GM23338 (cell line): Measurements from ENCODE around the gene AQP5. TPM values are rescaled to one million over a fixed set of nuclear protein-coding genes. Genes with fewer than 3 reads are reported as not detected.

Experiments used
- ATAC-seq: fragments of 200-7000 bp; cut with Tn5 transposase; 3 replicates; pipeline ENCODE4 v1.9.1; 2020
- DNase-seq: peaks from one replicate; pipeline ENCODE4 v3.0.0-alpha.2; 2015; ENCODE audit warnings: low spot score
- H2AFZ ChIP-seq: fragments of 200-600 bp; sonication (generic); 2 replicates; pipeline ENCODE4 v1.8.0; 2016; ENCODE audit warnings: antibody characterized with exemption, mild to moderate bottlenecking, moderate library complexity
- H3F3A ChIP-seq: fragments of 200-600 bp; sonication (generic); replicated peaks from 2 replicates; pipeline ENCODE4 v1.8.0; 2017; ENCODE audit warnings: antibody characterized with exemption, mixed run types, low read depth
- H3K27ac ChIP-seq: fragments of 200-600 bp; sonication (generic); 2 replicates; pipeline ENCODE4 v1.6.1; 2016; ENCODE audit warnings: low read depth
- H3K27me3 ChIP-seq: fragments of 200-600 bp; sonication (generic); 2 replicates; pipeline ENCODE4 v1.8.0; 2016; ENCODE audit warnings: mild to moderate bottlenecking, mixed run types, moderate library complexity; ENCODE audit not compliant: insufficient read depth
- H3K36me3 ChIP-seq: fragments of 200-600 bp; sonication (generic); 2 replicates; pipeline ENCODE4 v1.8.0; 2016; ENCODE audit warnings: mild to moderate bottlenecking; ENCODE audit not compliant: insufficient read depth
- H3K4me1 ChIP-seq: fragments of 200-600 bp; sonication (generic); 2 replicates; pipeline ENCODE4 v1.8.0; 2016; ENCODE audit warnings: mild to moderate bottlenecking, moderate library complexity; ENCODE audit not compliant: insufficient read depth
- H3K4me2 ChIP-seq: fragments of 200-600 bp; sonication (generic); 2 replicates; pipeline ENCODE4 v1.7.1; 2017; ENCODE audit warnings: mixed run types
- H3K4me3 ChIP-seq: fragments of 200-600 bp; sonication (generic); 2 replicates; pipeline ENCODE4 v1.6.1; 2016; ENCODE audit warnings: mixed run types
- H3K79me2 ChIP-seq: fragments of 200-600 bp; sonication (generic); replicated peaks from 2 replicates; pipeline ENCODE4 v1.8.0; 2017; ENCODE audit warnings: mild to moderate bottlenecking; ENCODE audit not compliant: insufficient read depth
- H3K9me2 ChIP-seq: fragments of 200-600 bp; sonication (generic); 2 replicates; pipeline ENCODE4 v1.8.0; 2017; ENCODE audit not compliant: insufficient read depth
- H4K20me1 ChIP-seq: fragments of 200-600 bp; sonication (generic); replicated peaks from 2 replicates; pipeline ENCODE4 v1.8.0; 2017; ENCODE audit warnings: mild to moderate bottlenecking; ENCODE audit not compliant: insufficient read depth
- H3K27ac Mint-ChIP-seq: 2 replicates; pipeline ENCODE4 v1.8.0; 2020; ENCODE audit warnings: inconsistent platforms, mild to moderate bottlenecking, moderate library complexity, mixed read lengths
- H3K27me3 Mint-ChIP-seq: 3 replicates; pipeline ENCODE4 v1.8.0; 2022; ENCODE audit warnings: low read depth, mild to moderate bottlenecking, moderate library complexity, mixed read lengths, inconsistent platforms; ENCODE audit not compliant: insufficient read depth, poor library complexity
- H3K36me3 Mint-ChIP-seq: 3 replicates; pipeline ENCODE4 v1.8.0; 2021; ENCODE audit warnings: low read depth, mild to moderate bottlenecking, inconsistent platforms, moderate library complexity, mixed read lengths
- H3K4me1 Mint-ChIP-seq: 3 replicates; pipeline ENCODE4 v1.8.0; 2020; ENCODE audit warnings: mild to moderate bottlenecking, inconsistent platforms, mixed read lengths
- H3K4me3 Mint-ChIP-seq: 3 replicates; pipeline ENCODE4 v1.8.0; 2021; ENCODE audit warnings: moderate library complexity, mild to moderate bottlenecking, inconsistent platforms, mixed read lengths
- H3K9me3 Mint-ChIP-seq: 3 replicates; pipeline ENCODE4 v1.8.0; 2020; ENCODE audit warnings: moderate library complexity, mild to moderate bottlenecking, inconsistent platforms, mixed read lengths
- CREB1 ChIP-seq: fragments of 250-450 bp; sonication (Bioruptor Pico); IDR thresholded peaks from 2 replicates; pipeline ENCODE4 v1.5.0; 2020; ENCODE audit warnings: low read depth, mild to moderate bottlenecking, moderate library complexity
- NANOG ChIP-seq: IDR thresholded peaks from 2 replicates; pipeline ENCODE4 v1.6.1; 2016; ENCODE audit warnings: antibody characterized with exemption, borderline replicate concordance
- POLR2AphosphoS5 ChIP-seq: IDR thresholded peaks from 2 replicates; pipeline ENCODE4 v1.6.1; 2016; ENCODE audit warnings: antibody characterized with exemption, low read depth
- REST ChIP-seq: IDR thresholded peaks from one replicate; pipeline ENCODE4 v1.6.1; 2018; ENCODE audit warnings: antibody characterized with exemption; ENCODE audit not compliant: unreplicated experiment
- STAT1 ChIP-seq: IDR thresholded peaks from one replicate; pipeline ENCODE4 v1.6.1; 2016; ENCODE audit warnings: antibody characterized with exemption; ENCODE audit not compliant: unreplicated experiment
- ZNF114 ChIP-seq: fragments of 250-450 bp; sonication (Bioruptor Pico); IDR thresholded peaks from 2 replicates; pipeline ENCODE4 v1.5.0; 2020; ENCODE audit warnings: mild to moderate bottlenecking, moderate library complexity
- ZNF331 ChIP-seq: fragments of 250-450 bp; sonication (Bioruptor Pico); IDR thresholded peaks from 2 replicates; pipeline ENCODE4 v1.5.0; 2020; ENCODE audit warnings: low read depth, mild to moderate bottlenecking, moderate library complexity
- polyA plus RNA-seq: library from polyadenylated mRNA; unstranded; fragments of >200 nt; fragmentation: Nextera tagmentation; extraction: Ambion mirVana; gene quantifications from 2 replicates; pipeline ENCODE4 v1.2.1, GENCODE V29; 2016
- total RNA-seq: library from RNA; depleted of rRNA; stranded (reverse); fragments of >200 nt; shearing (Covaris generic); gene quantifications from 2 replicates; pipeline ENCODE4 v1.2.3, GENCODE V29; 2014

The AQP5 gene
- total and polyA plus RNA-seq, 2 experiments from 2014 or later, result 1.3 to 2.2 TPM

GRCh38 chr12:49929581-49929980, 32.1 kb upstream of the AQP5 start:
- H3K4me3 Mint-ChIP-seq, result no peak overlapping the region
- H3K4me1 Mint-ChIP-seq, result peaks cover 4% of the 10 kb centered on the region; the same call in 2 of the 3 replicates
- H3K27ac ChIP-seq, result no peak overlapping the region
- no peak overlapping the region for H3K4me2 ChIP-seq
- ATAC-seq (no peak), DNase-seq (no peak)
- no peak overlapping the region for H3K27ac Mint-ChIP-seq
- 0 out of 2 replicates have a peak, but pooled peaks cover 3% of the 10 kb centered on the region for H3K4me1 ChIP-seq
- TF ChIP-seq ZNF114 (CRISPR knock-in tag) (no peak), STAT1 (no peak), REST (no peak), NANOG (no peak), ZNF331 (CRISPR knock-in tag) (no peak)
- H3F3A ChIP-seq, result no peaks in the 10 kb centered on the region
- H3K79me2 ChIP-seq, result no peaks in the 10 kb centered on the region
- H2AFZ ChIP-seq, result no peak overlapping the region
- H3K9me3 Mint-ChIP-seq, result no peaks in the 10 kb centered on the region
- no peaks in the 10 kb centered on the region for H3K36me3 ChIP-seq
- H3K9me2 ChIP-seq, result 0 out of 2 replicates have a peak, but pooled peaks cover under 1% of the 10 kb centered on the region
- H3K36me3 Mint-ChIP-seq, result no peaks in the 10 kb centered on the region
- H4K20me1 ChIP-seq, result no peaks in the 10 kb centered on the region
- H3K27me3 ChIP-seq, result no peaks in the 10 kb centered on the region
- H3K27me3 Mint-ChIP-seq, result peaks cover 2% of the 10 kb centered on the region
- no peak overlapping the region for H3K4me3 ChIP-seq

GRCh38 chr12:49930515-49931288, 31.0 kb upstream of the AQP5 start:
- ATAC-seq (no peak), DNase-seq (no peak)
- Histone ChIP-seq H3K4me2 (no peak overlapping the region), H4K20me1 (no peaks in the 10 kb centered on the region), H3K27me3 (no peaks in the 10 kb centered on the region), H3F3A (no peaks in the 10 kb centered on the region), H3K4me1 (0 out of 2 replicates have a peak, but pooled peaks cover 3% of the 10 kb centered on the region), H3K27ac (no peak overlapping the region), H3K79me2 (no peaks in the 10 kb centered on the region), H2AFZ (no peak overlapping the region), H3K9me2 (0 out of 2 replicates have a peak, but pooled peaks cover 3% of the 10 kb centered on the region), H3K36me3 (no peaks in the 10 kb centered on the region), H3K4me3 (no peak overlapping the region)
- TF ChIP-seq CREB1 (no peak), POLR2AphosphoS5 (no peak)
- Mint-ChIP-seq H3K4me1 (peaks cover 4% of the 10 kb centered on the region; the same call in 2 of the 3 replicates), H3K9me3 (no peaks in the 10 kb centered on the region), H3K36me3 (no peaks in the 10 kb centered on the region), H3K27me3 (peaks cover under 1% of the 10 kb centered on the region), H3K4me3 (no peak overlapping the region), H3K27ac (no peak overlapping the region)
